Measurements from ENCODE around the gene ITGB4.

ITGB4 gene

DNA sequence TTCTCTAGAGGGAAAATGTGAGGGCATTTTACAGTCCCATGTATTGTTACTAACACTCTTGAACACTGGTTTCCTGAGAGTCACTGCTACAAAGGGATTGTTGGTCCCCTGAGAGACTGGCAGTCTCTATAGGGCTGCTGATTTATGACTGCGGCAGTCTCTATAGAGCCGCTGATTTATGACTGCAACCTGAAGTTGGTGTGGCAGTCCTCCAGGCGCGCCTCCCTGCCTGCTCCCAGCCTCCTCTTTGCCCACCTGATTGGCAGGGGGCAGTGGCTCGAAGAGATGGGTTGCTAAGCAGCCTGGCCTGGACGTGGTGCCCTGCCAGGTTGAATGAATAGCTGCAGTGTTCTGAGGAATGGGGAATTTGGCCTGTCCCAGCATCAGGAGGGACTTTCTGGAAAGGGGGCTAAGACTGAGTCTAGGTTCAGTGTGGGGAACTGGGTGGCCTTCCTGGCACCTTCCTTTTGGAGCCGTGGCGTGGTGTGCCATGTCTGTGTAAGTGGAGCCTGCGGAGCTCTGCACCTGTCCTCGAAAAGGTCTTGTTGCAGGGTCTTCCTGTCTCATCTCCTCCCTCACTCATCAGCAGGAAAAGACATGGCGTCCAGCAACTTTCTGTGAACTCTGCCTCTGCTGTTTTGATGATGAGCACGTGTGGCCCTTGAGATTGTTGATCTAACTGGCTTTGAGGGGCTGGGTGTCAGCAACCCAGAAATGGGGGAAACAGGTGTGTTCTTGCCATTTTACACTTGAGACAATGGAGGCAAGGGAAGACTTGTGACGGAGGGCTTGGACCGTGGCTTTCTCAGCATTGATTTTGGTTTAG lies 29.2 kb upstream of the ITGB4 start:
- TF ChIP-seq GATA1 (IDR thresholded peaks at IDR 0.05; ENCODE audit: low read depth, low read length) (no peak), POLR2A (IDR thresholded peaks at IDR 0.05; ENCODE audit: low read length) (no peak)
- no peak for DNase-seq

DNA sequence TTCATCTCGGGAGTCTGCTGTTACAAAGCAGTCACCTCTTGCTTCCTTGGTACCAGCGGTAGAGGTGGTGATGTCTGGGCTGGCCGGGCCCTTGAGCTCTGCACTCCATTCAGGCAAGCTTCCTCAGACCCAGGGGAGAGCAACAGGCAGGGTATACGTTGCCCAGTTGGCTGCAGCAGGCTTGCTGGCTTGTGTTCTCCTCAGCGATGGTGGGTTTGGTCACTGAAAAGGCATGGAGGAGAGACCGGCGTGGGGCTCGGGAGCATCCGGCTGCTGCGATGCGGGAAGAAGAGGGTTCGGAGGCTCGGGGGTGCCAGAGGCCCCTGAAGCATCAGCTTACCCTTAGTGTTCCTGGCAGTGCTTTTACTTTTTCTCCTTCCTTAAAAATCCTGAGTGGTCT lies 28.3 kb upstream of the ITGB4 start:
- no peak for TF ChIP-seq POLR2A (IDR thresholded peaks at IDR 0.05; ENCODE audit: low read length)
- no peak for DNase-seq

DNA sequence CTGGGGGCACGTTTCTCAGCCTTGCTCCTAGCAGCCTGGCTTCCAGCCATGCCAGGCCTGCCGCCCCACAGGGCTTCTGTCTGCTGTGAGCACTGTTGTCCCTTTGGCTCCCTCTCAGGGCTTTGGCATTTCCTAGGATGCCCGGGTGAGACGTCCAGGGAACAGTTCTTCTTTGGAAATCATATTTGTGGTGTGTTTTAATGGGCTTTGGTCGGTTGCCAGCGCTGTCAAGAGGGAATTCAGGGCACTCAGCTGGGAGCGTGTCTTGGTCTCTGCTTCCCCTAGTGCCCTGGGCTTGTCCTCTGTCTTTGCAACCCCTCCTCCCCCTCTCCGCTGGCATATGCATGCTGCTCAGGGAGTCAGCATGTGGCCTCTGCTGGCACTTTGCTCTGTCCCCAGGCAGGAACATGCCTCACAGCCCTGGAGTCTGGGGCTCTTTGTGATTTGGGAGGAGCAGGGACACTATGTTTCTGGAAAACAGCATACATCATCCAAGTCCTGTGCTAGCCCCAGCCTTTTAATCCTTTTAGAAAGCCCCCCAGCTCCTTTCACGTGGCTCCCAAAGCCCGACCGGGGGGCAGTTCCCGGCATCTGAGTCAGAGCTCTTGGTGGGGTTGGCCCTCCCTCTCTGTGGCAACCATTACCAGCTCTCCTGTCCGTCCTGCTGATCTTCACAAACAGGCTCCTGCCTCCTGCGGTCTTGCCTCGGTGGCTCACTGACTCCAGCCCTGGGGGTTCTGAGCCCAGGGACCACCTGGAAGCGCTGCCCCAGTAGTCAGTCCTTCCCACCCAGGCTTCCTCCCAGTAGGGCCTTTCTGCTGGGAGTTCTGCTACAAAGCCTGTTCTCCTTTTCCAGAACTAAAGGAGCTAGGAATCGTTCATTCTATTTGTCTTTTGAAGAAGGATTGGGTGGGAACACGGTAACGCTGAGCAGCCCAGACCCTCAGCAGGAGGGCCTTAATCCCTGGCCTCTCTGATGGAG lies 27.5 kb upstream of the ITGB4 start:
- TF ChIP-seq GATA1 (IDR thresholded peaks at IDR 0.05; ENCODE audit: low read depth, low read length) (no peak), POLR2A (IDR thresholded peaks at IDR 0.05; ENCODE audit: low read length) (no peak)
- no peak for DNase-seq

DNA sequence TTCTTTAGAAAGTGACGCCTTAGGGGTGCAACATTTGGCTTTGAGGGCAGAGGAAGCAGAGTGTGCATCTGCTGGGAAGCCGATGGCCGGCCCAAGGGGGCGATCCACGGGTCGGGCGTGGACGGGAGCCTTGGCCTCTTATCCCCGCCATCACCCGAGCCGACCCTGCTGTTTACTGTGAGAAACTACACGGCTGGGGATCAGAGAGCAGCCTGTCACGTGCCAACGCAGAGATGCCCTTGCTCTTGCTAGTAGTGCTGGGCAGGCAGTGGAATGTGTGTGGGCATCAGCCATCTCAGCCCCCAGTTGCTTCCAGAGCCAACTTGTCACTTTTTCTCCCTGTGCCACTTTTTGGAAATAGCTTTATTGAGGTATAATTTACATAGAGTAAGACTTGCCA lies 26.7 kb upstream of the ITGB4 start:
- TF ChIP-seq POLR2A (IDR thresholded peaks at IDR 0.05; ENCODE audit: low read length) (no peak), GATA1 (IDR thresholded peaks at IDR 0.05; ENCODE audit: low read depth, low read length) (no peak)
- DNase-seq = no peak

DNA sequence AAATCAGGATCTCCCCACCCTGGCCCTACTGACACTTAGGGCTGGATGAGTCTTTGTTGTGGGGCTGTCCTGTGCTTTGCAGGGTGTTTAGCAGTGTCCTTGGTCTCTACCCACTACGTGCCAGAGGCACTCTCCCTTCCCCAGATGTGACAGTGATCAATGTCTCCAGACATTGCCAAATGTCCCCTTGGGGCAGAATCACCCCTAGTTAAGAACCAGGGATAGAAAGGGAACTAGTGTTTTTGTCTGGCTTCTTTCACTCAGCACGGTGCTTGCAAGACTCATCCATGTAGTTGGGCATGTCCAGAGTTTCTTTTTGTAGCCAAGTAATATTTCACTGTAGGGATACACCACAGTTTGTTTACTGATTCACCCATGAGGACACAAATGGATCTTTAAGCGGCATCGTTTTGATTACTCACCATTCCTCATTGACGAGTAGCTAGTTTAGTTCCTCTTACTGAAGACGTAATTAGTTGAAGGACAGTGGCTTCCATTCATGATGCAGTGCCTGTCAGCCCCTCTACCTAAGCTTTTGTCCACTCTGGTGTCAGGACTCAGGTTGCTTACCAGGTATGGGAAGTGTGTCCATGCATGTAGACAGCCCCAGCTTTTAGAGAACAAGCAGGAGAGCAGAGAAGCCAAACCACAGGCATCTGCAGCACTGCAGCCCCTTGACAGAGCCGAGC lies 26.0 kb upstream of the ITGB4 start:
- no peak for TF ChIP-seq POLR2A (IDR thresholded peaks at IDR 0.05; ENCODE audit: low read length)
- TF ChIP-seq GATA1 (IDR thresholded peaks at IDR 0.05; ENCODE audit: low read depth, low read length) = no peak
- no peak for DNase-seq

DNA sequence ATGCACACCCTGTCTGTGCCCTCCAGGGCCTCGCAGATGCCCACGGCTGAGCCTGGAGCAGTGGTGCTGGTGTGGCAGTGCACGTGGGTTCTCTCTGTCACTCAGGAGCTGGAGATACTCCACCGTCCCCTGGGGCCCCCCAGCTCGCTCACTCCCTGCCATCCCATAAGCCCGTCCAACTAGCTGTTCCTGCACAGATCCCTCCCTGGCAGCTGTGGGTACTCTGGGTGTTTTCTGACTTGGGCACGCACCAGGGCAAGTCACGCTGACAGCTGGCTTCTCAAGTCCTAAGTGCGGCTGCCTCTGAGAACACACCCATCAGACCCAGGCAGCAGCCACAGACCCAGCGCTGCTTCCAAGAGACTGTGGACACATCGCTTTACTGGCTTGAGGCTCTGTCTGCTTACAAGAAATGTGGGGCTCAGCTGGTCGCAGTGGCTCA lies 25.4 kb upstream of the ITGB4 start:
- DNase-seq = no peak
- TF ChIP-seq GATA1 (IDR thresholded peaks at IDR 0.05; ENCODE audit: low read depth, low read length) (no peak), POLR2A (IDR thresholded peaks at IDR 0.05; ENCODE audit: low read length) (no peak)

DNA sequence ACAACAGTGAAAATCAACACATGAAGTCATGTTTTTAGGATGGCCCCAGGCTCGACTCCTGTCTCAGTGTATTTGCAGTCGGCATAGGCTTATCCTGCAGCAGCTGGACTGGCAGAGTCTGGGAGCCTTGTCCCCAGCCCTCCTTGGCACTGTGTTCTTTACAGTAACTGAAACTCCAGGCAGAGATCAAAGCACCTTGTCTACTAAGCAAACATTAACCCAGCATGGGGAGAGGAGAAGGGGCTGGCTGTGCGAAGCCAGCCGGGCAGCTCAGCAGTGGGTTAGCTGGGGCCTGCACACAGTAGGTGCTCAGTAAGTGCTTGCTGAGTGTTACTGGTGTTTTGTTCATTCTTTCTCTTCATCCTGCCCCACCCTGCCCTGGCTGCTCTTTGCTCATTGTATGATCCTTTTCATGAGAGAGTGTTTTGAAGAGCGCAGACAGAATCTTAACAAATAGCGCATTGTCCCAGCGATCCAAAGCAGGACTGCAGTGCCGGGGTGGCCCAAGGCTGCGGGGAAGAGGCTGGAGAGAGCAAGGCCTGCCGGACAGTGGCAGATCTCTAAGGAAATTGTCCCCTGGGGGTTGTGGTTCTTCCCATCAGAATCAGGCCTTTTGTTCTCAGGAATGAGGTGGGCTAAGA lies 23.5 kb upstream of the ITGB4 start:
- no peak for DNase-seq
- TF ChIP-seq POLR2A (IDR thresholded peaks at IDR 0.05; ENCODE audit: low read length) (no peak), GATA1 (IDR thresholded peaks at IDR 0.05; ENCODE audit: low read depth, low read length) (no peak)

DNA sequence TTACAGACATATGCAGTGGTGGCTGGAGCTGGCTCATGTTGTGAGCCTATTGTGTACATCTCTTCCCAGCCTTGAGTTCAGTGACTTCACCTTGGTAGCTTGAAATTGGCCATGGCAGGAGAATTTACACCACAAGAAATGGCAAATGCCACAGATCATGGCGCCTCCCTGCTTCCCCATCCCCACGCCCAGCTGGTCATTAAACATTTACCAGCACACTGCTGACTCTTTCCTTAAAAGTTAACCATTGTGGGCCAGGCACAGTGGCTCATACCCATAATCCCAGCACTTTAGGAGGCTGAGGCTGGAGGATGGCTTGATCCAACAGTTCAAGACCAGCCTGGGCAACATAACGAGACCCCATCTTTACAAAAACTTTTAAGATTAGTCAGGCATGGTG lies 22.6 kb upstream of the ITGB4 start:
- no peak for TF ChIP-seq GATA1 (IDR thresholded peaks at IDR 0.05; ENCODE audit: low read depth, low read length)
- DNase-seq = no peak

DNA sequence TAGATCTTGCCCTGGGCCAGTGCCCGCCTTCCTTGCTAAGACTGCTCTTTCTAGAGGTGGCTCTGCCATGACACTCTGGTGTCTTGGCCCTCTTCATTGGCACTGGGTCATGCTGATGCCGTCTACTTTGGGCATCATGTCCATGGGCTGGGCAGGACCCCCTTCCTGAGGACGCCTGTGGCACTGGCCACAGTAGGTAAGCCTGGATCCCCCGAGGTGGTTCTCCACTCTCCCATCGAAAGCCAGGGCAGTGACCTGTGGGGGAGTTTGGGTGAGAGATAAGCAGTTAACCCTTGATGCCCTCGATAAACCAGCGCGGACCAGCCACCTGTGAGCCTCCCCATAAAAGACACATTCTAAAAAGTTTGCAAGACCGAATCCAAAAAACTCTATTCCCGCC lies 20.0 kb upstream of the ITGB4 start:
- no peak for DNase-seq
- TF ChIP-seq GATA1 (IDR thresholded peaks at IDR 0.05; ENCODE audit: low read depth, low read length) (no peak), POLR2A (IDR thresholded peaks at IDR 0.05; ENCODE audit: low read length) (no peak)

DNA sequence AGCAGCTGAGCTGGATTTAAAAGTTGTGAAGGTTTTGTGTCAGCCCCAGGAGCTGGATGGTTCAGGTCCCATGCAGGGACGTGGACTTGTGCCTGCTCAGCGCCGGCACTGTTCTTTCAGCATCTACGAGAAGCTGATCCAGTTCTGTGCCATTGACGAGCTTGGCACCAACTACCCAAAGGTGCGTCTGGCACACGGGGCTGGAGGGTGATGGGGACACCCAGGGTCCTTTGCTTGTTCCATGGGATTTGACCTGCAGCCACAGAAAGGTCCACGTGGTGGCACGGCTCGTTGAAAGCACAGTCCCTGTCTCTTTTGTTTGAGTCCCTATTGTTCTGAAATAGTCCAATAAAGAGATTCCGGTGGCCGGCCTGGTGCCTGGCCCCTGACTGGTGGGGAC lies 18.1 kb upstream of the ITGB4 start:
- no peak for DNase-seq

DNA sequence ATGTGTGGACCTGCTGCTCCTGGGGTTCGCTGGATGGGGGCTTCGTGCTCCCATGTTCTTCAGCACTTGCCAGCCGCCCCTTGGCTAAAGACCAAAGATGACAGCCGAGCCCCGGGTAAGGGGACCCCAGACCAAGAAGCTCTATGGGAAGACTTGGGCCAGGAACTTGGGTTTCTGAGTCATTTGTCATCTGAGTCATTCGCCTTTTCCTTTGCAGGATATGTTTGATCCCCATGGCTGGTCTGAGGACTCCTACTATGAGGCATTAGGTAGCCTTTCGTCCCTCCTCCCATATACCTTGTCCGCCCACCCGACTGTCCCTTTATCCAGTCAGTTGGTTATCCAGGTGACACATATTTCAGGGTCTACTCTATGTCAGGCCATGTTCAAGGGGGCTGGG lies 17.7 kb upstream of the ITGB4 start:
- TF ChIP-seq POLR2A (IDR thresholded peaks at IDR 0.05; ENCODE audit: low read length) (no peak), GATA1 (IDR thresholded peaks at IDR 0.05; ENCODE audit: low read depth, low read length) (no peak)
- no peak for DNase-seq

More for the DNA sequence above, 18.1 kb upstream of the ITGB4 start:
- TF ChIP-seq GATA1 (IDR thresholded peaks at IDR 0.05; ENCODE audit: low read depth, low read length) (no peak), POLR2A (IDR thresholded peaks at IDR 0.05; ENCODE audit: low read length) (no peak)

DNA sequence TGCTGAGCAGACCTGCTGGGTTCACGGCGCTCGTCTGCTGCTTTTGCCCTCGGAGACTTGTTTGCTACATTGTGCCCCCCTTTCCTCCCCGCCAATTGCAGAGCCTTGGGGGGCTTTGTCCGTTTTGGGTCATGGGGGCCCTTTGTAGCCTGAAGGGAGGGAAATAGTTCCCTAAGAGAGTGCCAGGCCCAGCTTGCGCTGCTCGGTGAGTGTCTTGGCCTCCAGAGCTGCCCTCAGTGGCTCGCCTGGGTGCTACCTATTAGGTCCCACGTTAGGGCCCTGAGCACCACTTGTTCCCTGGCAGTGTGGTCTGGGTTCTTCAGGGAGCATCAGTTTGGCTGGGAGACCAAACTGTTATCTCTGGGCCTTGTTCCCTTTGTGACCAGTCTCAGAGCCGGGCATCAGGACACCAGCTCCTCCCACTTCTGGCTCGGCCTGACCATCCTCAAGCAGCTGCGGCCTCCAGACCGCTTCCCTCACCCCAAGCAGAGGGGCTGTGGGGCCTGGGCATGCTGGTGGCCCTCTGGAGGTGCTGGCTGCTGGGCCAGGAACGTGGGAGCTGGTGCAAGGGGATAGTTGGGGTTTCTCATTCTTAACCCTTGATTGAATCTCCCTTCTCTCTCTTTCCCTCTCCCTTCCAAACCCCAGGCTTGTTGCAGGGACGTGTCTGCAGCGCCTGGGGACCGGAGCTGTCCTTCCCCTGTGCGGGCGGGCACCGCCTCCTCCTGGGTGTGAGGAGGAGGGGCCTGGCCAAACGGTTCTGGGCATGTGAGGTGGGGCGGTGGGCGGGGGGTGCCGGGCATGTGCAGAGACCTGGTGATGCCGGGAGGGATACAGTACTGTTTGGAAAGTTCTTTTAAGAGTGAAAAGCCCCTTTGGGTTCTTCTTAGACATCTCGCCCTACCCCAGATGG lies 16.0 kb upstream of the ITGB4 start:
- no peak for DNase-seq
- TF ChIP-seq GATA1 (IDR thresholded peaks at IDR 0.05; ENCODE audit: low read depth, low read length) (no peak), POLR2A (IDR thresholded peaks at IDR 0.05; ENCODE audit: low read length) (no peak)

All from erythroblast (primary cell).